ENCODE data around the gene RAB34. TPM values are rescaled to one million over a fixed set of nuclear protein-coding genes. Genes with fewer than 3 reads are reported as not detected.
A peak's percentile ranks its signal among the peaks of the same experiment; 100 is the strongest.

Gene RAB34
- total and polyA plus RNA-seq, 9 of the 15 experiments (the other 6 are each of a cell fraction or from before 2014, with no cell fraction given) = 0.07 to 3.8 (median 0.46) TPM; not detected in 1

GRCh38 chr17:28744972-28745785 is 27.5 kb upstream of the RAB34 start (continued):
- TF ChIP-seq KDM4B (IDR thresholded peaks at IDR 0.05; ENCODE audit: borderline replicate concordance in 2 of 2, low read depth in 1 of 2) (0 out of 4 replicates have a peak, but pooled peaks of 1 of the 2 experiments have one; percentile 19), ZNF263 (CRISPR knock-in tag; IDR thresholded peaks at IDR 0.05; ENCODE audit: borderline replicate concordance) (peak; percentile 94), RFX5 (IDR thresholded peaks at IDR 0.05; ENCODE audit: low read depth, low read length) (no peak), PCBP1 (IDR thresholded peaks at IDR 0.05; ENCODE audit: low read depth, low read length, poor library complexity, severe bottlenecking) (peak; percentile 16), SIN3A (IDR thresholded peaks at IDR 0.05; ENCODE audit: borderline replicate concordance in 2 of 2, control insufficient read depth in 1 of 2, low read depth in 2 of 2, low read length in 2 of 2) (peak in 1 of 2 experiments; percentile 19; a peak in 1 of 4 replicates), POLR2H (tag; IDR thresholded peaks at IDR 0.05; ENCODE audit: low read depth) (no peak), VEZF1 (CRISPR knock-in tag; IDR thresholded peaks at IDR 0.05) (peak; percentile 42; the same call in 1 of the 2 replicates), PHF21A (IDR thresholded peaks at IDR 0.05; ENCODE audit: borderline replicate concordance, low read depth) (peak; percentile 81; the same call in 1 of the 2 replicates), PML (IDR thresholded peaks at IDR 0.05; ENCODE audit: low read length) (peak; percentile 41; the same call in 1 of the 2 replicates), RBM22 (IDR thresholded peaks at IDR 0.05; ENCODE audit: low read depth, low read length, poor library complexity, severe bottlenecking) (peak; percentile 65), GATAD2B (IDR thresholded peaks at IDR 0.05; ENCODE audit: borderline replicate concordance) (no peak), POLR2G (IDR thresholded peaks at IDR 0.05; ENCODE audit: low read depth, low read length) (peak; percentile 76), HMGXB4 (CRISPR knock-in tag; IDR thresholded peaks at IDR 0.05) (no peak), SRF (CRISPR knock-in tag; IDR thresholded peaks at IDR 0.05) (0 out of 4 replicates have a peak, but pooled peaks of 1 of the 2 experiments have one; percentile 21), TBP (optimal IDR thresholded peaks at IDR 0.05; ENCODE audit: low read depth, low read length) (peak; percentile 13), ZNF583 (CRISPR knock-in tag; IDR thresholded peaks at IDR 0.05) (no peak), UBTF (IDR thresholded peaks at IDR 0.05; ENCODE audit: borderline replicate concordance in 1 of 2, low read depth in 2 of 2, low read length in 2 of 2) (0 out of 4 replicates have a peak, but pooled peaks of 1 of the 2 experiments have one; percentile 29)
- TF ChIP-seq, protein P1, sequence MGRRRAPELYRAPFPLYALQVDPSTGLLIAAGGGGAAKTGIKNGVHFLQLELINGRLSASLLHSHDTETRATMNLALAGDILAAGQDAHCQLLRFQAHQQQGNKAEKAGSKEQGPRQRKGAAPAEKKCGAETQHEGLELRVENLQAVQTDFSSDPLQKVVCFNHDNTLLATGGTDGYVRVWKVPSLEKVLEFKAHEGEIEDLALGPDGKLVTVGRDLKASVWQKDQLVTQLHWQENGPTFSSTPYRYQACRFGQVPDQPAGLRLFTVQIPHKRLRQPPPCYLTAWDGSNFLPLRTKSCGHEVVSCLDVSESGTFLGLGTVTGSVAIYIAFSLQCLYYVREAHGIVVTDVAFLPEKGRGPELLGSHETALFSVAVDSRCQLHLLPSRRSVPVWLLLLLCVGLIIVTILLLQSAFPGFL (CRISPR knock-in tag; IDR thresholded peaks at IDR 0.05) = 0 out of 2 replicates have a peak, but pooled peaks have one; percentile 5
